ENCODE data around the gene DIAPH3. TPM values are rescaled to one million over a fixed set of nuclear protein-coding genes. Genes with fewer than 3 reads are reported as not detected.

DIAPH3 gene
- total RNA-seq, 2 donors from 2014 or later: 8.1 to 27.8 TPM

- ATAC-seq: no peak
- Mint-ChIP-seq H3K27ac (no peak overlapping the region), H3K4me3 (no peak overlapping the region), H3K27me3 (no peaks in the 10 kb centered on the region), H3K4me1 (ENCODE audit: low read depth in 2 of 2) (no peaks in the 10 kb centered on the region), H3K36me3 (no peaks in the 10 kb centered on the region), H3K9me3 (no peaks in the 10 kb centered on the region)
- DNase-seq (ENCODE audit: low spot score): no peak
Observed at GRCh38 chr13:59809564-59809963, 354.2 kb downstream of the DIAPH3 start.

DNA sequence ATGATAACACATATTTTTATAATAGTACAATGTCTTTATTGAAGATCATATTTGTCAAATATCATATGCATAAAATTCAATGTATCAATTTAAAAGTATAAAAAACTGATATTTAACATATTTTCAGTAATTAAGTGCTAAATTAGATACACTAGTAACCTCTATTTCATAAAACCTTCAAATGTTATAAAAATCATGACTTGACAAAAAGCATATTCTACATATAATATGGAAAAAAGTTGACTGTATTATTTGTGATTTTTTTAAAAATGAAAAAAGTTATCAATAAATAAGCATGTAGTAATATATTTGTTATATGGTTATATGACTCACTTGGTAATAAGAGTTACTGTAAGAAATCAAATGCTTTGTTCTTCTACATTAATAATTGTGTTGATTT, 356.9 kb downstream of the DIAPH3 start:
- H3K27ac Mint-ChIP-seq: no peak overlapping the region
- H3K4me3 Mint-ChIP-seq: no peak overlapping the region
- H3K4me1 Mint-ChIP-seq (ENCODE audit: low read depth in 2 of 2): no peaks in the 10 kb centered on the region
- ATAC-seq (no peak), DNase-seq (ENCODE audit: low spot score) (no peak)
- H3K9me3 Mint-ChIP-seq: no peaks in the 10 kb centered on the region
- no peaks in the 10 kb centered on the region for H3K27me3 Mint-ChIP-seq
- H3K36me3 Mint-ChIP-seq: no peaks in the 10 kb centered on the region

DNA sequence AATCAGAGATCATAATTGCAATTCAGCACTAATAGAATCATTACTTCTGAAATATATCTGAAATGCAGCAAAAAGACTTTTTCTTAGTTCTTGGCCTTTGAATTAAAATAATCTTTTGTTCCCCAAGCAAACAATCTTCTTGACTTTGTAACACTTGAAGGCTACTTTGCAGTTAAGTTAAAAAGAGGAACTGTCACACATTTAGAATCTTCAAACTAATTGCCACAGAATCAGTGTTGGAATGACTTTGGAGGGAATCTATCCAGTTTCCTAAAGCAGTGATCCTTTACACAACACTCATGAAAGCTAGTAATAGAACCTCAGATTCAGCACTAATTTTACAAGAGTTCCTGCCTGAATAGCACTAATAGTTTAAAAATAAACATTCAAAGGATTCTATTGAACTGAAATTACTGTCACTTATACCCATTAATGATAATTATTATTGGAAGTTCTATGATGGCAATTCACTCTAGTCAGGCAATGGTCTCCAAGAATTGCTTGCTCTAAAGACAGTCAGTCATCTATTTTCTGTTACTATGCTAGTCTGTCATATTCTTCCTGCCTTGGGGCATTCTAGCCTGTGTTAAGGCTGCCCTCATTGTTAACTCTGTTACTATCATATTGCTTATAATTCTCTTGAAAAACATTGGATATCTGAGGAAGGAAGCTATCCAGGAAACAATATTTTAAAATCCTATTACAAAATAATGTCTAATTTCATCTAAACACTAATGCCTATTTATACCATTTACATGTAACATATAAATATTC, 362.4 kb downstream of the DIAPH3 start:
- Mint-ChIP-seq H3K4me1 (ENCODE audit: low read depth in 2 of 2) (no peaks in the 10 kb centered on the region), H3K4me3 (no peak overlapping the region), H3K36me3 (no peaks in the 10 kb centered on the region), H3K9me3 (no peaks in the 10 kb centered on the region), H3K27me3 (no peaks in the 10 kb centered on the region), H3K27ac (no peak overlapping the region)
- DNase-seq (ENCODE audit: low spot score) (no peak), ATAC-seq (no peak)

DNA sequence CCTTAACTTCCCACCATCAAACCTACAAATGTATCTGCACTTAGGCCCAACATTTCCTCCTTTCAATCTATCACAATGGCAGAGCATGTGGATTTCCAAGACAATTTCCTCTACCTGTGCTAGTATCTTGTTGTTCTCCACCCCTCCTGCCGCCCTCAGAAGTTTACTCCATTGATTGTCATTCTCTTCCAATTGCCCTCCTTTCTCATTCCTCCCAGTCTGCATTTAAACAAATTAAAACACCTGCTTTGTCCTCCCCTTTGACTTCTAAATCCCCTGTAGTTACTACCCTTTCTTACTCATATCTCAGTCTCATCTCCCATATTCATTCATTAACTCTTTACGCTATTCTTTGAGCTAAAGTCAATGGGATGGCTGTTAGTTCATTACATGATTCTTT, 370.6 kb downstream of the DIAPH3 start:
- H3K4me3 Mint-ChIP-seq: no peak overlapping the region
- H3K36me3 Mint-ChIP-seq: no peaks in the 10 kb centered on the region
- ATAC-seq (no peak), DNase-seq (ENCODE audit: low spot score) (no peak)
- H3K9me3 Mint-ChIP-seq: no peaks in the 10 kb centered on the region
- no peak overlapping the region for H3K27ac Mint-ChIP-seq
- H3K4me1 Mint-ChIP-seq (ENCODE audit: low read depth in 2 of 2): no peaks in the 10 kb centered on the region
- no peaks in the 10 kb centered on the region for H3K27me3 Mint-ChIP-seq

GRCh38 chr13:59790626-59791025, 373.1 kb downstream of the DIAPH3 start:
- Mint-ChIP-seq H3K9me3 (no peaks in the 10 kb centered on the region), H3K4me1 (ENCODE audit: low read depth in 2 of 2) (no peaks in the 10 kb centered on the region), H3K4me3 (no peak overlapping the region), H3K27me3 (no peaks in the 10 kb centered on the region), H3K27ac (no peak overlapping the region), H3K36me3 (no peaks in the 10 kb centered on the region)
- no peak for ATAC-seq
- no peak for DNase-seq (ENCODE audit: low spot score)

DNA sequence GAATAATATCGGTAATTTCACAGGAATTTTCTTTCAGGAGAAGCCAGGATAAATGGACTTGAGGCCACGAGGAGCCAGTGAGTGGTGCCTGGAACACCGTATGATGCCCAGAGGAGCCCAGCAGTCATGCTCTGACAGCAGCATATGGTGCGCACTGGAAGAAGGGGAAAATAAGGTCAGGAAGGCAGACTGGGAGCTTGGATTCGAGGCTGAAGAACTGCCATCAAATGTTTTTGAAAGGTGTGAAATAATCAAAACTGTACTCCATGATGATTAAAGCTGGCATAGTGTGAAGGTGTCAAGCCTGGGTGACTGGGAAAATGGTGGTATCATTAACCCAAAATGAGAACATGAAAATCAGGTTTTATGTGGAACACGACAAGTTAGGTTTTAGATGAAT, 374.2 kb downstream of the DIAPH3 start:
- no peaks in the 10 kb centered on the region for H3K27me3 Mint-ChIP-seq
- H3K36me3 Mint-ChIP-seq: no peaks in the 10 kb centered on the region
- no peak overlapping the region for H3K4me3 Mint-ChIP-seq
- H3K27ac Mint-ChIP-seq: no peak overlapping the region
- DNase-seq (ENCODE audit: low spot score) (no peak), ATAC-seq (no peak)
- no peaks in the 10 kb centered on the region for H3K9me3 Mint-ChIP-seq
- H3K4me1 Mint-ChIP-seq (ENCODE audit: low read depth in 2 of 2): no peaks in the 10 kb centered on the region

DNA sequence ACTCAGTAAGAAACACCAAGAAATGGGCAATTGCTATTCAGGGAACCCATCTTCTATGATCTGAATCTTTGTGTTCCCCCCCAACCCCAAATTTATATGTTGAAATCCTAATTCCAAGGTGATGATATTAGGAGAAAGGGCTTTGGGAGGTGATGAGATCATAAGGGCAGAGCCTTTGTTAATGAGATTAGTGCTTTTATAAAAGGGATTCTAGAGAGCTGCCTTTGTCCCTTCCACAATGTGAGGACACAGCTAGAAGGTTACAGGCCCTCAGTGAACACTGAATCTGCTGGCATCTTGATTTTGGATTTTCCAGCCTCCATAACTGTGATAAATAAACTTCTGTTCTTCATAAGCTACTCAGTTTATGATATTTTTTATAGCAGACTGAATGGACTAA, 376.0 kb downstream of the DIAPH3 start:
- ATAC-seq (no peak), DNase-seq (ENCODE audit: low spot score) (no peak)
- H3K4me1 Mint-ChIP-seq (ENCODE audit: low read depth in 2 of 2): no peaks in the 10 kb centered on the region
- no peak overlapping the region for H3K27ac Mint-ChIP-seq
- no peak overlapping the region for H3K4me3 Mint-ChIP-seq
- H3K36me3 Mint-ChIP-seq: no peaks in the 10 kb centered on the region
- H3K9me3 Mint-ChIP-seq: no peaks in the 10 kb centered on the region
- no peaks in the 10 kb centered on the region for H3K27me3 Mint-ChIP-seq

GRCh38 chr13:59782696-59783095, 381.0 kb downstream of the DIAPH3 start:
- no peak overlapping the region for H3K4me3 Mint-ChIP-seq
- no peak for ATAC-seq

GRCh38 chr13:59780058-59780457, 383.7 kb downstream of the DIAPH3 start:
- no peaks in the 10 kb centered on the region for H3K36me3 Mint-ChIP-seq
- no peak overlapping the region for H3K4me3 Mint-ChIP-seq
- H3K4me1 Mint-ChIP-seq (ENCODE audit: low read depth in 2 of 2): no peaks in the 10 kb centered on the region
- H3K27ac Mint-ChIP-seq: no peak overlapping the region
- no peak for ATAC-seq
- DNase-seq (ENCODE audit: low spot score): no peak
- H3K9me3 Mint-ChIP-seq: no peaks in the 10 kb centered on the region
- H3K27me3 Mint-ChIP-seq: no peaks in the 10 kb centered on the region

More at GRCh38 chr13:59782696-59783095, 381.0 kb downstream of the DIAPH3 start:
- H3K4me1 Mint-ChIP-seq (ENCODE audit: low read depth in 2 of 2): no peaks in the 10 kb centered on the region
- H3K27me3 Mint-ChIP-seq: no peaks in the 10 kb centered on the region
- no peak for DNase-seq (ENCODE audit: low spot score)
- H3K36me3 Mint-ChIP-seq: no peaks in the 10 kb centered on the region
- no peak overlapping the region for H3K27ac Mint-ChIP-seq
- no peaks in the 10 kb centered on the region for H3K9me3 Mint-ChIP-seq

- ATAC-seq (no peak), DNase-seq (ENCODE audit: low spot score) (no peak)
- no peaks in the 10 kb centered on the region for H3K9me3 Mint-ChIP-seq
- no peaks in the 10 kb centered on the region for H3K36me3 Mint-ChIP-seq
- H3K27me3 Mint-ChIP-seq: no peaks in the 10 kb centered on the region
- H3K4me1 Mint-ChIP-seq (ENCODE audit: low read depth in 2 of 2): no peaks in the 10 kb centered on the region
- H3K27ac Mint-ChIP-seq: no peak overlapping the region
- H3K4me3 Mint-ChIP-seq: no peak overlapping the region
Observed at GRCh38 chr13:59776924-59777690, 386.6 kb downstream of the DIAPH3 start.

DNA sequence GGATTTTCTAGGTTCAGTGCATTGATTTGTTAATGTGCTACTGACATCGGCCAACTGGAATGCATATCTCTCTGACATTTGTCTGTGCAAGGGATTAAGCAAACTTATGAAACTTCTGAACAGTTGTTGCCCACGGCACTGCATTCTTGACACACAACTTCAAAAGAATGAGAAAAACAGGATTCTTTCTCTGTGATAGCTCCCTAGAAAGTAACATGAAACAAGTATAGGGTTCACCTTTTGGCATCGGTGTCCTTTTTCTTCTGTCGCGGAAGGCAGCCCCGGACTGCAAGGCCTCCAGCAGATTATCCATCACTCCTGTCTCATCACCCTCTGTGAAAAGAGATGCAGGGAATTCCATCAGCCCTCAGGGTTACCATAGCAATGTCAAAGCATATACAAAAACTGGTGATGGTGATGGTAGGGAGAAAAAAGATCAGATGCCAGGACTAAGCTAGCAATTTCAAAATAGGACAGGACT, 389.2 kb downstream of the DIAPH3 start:
- ATAC-seq: no peak
- no peaks in the 10 kb centered on the region for H3K27me3 Mint-ChIP-seq

DNA sequence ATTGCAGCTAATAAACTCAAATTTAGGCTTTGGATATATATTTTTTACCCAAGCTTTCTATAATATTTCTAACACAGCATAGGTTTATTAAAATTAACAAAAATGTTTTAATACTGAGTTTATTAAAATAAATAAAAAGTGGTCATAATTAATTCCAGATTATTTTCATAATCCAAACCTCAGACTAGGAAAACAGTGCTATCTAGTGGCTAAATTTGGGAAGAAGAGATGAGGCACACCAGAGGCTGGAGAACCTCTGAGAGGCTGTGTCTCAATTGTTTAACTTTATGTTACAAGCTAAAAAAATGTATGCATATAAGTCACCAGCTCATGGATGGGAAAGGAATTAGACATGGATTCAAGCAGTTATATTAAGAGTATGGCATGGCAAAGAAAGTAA, 392.5 kb downstream of the DIAPH3 start:
- no peak overlapping the region for H3K27ac Mint-ChIP-seq
- no peak overlapping the region for H3K4me3 Mint-ChIP-seq
- no peaks in the 10 kb centered on the region for H3K9me3 Mint-ChIP-seq
- no peaks in the 10 kb centered on the region for H3K36me3 Mint-ChIP-seq
- no peaks in the 10 kb centered on the region for H3K27me3 Mint-ChIP-seq
- DNase-seq (ENCODE audit: low spot score) (no peak), ATAC-seq (no peak)
- H3K4me1 Mint-ChIP-seq (ENCODE audit: low read depth in 2 of 2): no peaks in the 10 kb centered on the region

More for the DNA sequence above, 389.2 kb downstream of the DIAPH3 start:
- Mint-ChIP-seq H3K27ac (no peak overlapping the region), H3K36me3 (no peaks in the 10 kb centered on the region), H3K9me3 (no peaks in the 10 kb centered on the region), H3K4me1 (ENCODE audit: low read depth in 2 of 2) (no peaks in the 10 kb centered on the region), H3K4me3 (no peak overlapping the region)
- DNase-seq (ENCODE audit: low spot score): no peak

- Mint-ChIP-seq H3K9me3 (no peaks in the 10 kb centered on the region), H3K27ac (no peak overlapping the region), H3K4me1 (ENCODE audit: low read depth in 2 of 2) (no peaks in the 10 kb centered on the region), H3K27me3 (no peaks in the 10 kb centered on the region), H3K36me3 (no peaks in the 10 kb centered on the region), H3K4me3 (no peak overlapping the region)
- no peak for ATAC-seq
- no peak for DNase-seq (ENCODE audit: low spot score)
Observed at GRCh38 chr13:59770451-59770850, 393.3 kb downstream of the DIAPH3 start.

DNA sequence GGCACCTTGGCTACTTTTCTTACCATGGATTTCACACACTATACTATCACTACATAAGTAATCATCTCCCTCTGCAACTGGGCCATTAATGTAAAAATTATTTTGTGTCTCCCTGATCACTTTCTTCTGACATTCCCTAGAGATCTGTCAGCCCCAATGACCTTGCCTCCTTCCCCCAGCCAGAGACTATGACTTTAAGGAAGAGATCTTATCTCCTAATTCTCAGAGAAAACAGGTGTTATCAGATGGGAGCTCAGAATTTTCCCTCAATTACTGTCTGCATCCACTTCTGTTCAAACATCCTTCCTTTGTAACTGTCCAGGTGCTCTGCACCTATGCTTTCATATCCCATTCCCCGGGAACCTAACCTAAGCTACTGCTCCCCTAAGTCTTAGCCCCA, 397.5 kb downstream of the DIAPH3 start:
- H3K4me3 Mint-ChIP-seq: no peak overlapping the region
- ATAC-seq: no peak
- no peaks in the 10 kb centered on the region for H3K9me3 Mint-ChIP-seq
- no peaks in the 10 kb centered on the region for H3K27me3 Mint-ChIP-seq
- H3K36me3 Mint-ChIP-seq: no peaks in the 10 kb centered on the region
- DNase-seq (ENCODE audit: low spot score): no peak
- no peaks in the 10 kb centered on the region for H3K4me1 Mint-ChIP-seq (ENCODE audit: low read depth in 2 of 2)
- no peak overlapping the region for H3K27ac Mint-ChIP-seq
